ENCODE results near the gene HS2ST1.

DNA sequence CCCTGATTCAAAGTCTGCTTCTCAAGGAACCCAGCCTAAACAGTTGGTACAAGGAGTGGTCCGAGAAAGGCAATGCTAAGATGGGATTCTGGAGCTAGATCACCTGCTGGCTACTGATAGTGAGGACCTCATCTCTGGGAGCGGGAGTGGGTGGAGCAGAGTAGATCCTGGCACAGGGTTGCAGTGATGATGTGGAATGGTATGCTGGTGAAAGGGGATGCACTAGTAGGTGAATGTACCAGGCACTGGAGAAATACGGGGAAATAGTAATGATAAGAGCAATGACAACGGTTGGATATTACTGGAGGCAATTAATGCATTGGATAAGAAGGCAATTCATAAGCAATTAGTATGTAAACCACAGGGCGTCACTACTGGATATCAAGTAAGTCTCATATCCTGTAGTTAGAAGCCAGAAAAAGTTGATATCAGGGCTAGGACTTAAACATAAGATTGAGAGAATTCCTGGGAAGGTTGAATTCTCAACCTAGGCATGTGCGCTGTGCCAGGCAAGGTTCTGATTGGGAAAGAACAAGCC lies 245.0 kb downstream of the HS2ST1 start:
- TF ChIP-seq, protein P1, sequence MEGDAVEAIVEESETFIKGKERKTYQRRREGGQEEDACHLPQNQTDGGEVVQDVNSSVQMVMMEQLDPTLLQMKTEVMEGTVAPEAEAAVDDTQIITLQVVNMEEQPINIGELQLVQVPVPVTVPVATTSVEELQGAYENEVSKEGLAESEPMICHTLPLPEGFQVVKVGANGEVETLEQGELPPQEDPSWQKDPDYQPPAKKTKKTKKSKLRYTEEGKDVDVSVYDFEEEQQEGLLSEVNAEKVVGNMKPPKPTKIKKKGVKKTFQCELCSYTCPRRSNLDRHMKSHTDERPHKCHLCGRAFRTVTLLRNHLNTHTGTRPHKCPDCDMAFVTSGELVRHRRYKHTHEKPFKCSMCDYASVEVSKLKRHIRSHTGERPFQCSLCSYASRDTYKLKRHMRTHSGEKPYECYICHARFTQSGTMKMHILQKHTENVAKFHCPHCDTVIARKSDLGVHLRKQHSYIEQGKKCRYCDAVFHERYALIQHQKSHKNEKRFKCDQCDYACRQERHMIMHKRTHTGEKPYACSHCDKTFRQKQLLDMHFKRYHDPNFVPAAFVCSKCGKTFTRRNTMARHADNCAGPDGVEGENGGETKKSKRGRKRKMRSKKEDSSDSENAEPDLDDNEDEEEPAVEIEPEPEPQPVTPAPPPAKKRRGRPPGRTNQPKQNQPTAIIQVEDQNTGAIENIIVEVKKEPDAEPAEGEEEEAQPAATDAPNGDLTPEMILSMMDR (IDR thresholded peaks at IDR 0.05) = no peak
- no peak for TF ChIP-seq POLR2AphosphoS5 (IDR thresholded peaks at IDR 0.05)

Data from breast epithelium (tissue), 3 donors.